ENCODE data around the gene EIPR1.

EIPR1 gene

DNA sequence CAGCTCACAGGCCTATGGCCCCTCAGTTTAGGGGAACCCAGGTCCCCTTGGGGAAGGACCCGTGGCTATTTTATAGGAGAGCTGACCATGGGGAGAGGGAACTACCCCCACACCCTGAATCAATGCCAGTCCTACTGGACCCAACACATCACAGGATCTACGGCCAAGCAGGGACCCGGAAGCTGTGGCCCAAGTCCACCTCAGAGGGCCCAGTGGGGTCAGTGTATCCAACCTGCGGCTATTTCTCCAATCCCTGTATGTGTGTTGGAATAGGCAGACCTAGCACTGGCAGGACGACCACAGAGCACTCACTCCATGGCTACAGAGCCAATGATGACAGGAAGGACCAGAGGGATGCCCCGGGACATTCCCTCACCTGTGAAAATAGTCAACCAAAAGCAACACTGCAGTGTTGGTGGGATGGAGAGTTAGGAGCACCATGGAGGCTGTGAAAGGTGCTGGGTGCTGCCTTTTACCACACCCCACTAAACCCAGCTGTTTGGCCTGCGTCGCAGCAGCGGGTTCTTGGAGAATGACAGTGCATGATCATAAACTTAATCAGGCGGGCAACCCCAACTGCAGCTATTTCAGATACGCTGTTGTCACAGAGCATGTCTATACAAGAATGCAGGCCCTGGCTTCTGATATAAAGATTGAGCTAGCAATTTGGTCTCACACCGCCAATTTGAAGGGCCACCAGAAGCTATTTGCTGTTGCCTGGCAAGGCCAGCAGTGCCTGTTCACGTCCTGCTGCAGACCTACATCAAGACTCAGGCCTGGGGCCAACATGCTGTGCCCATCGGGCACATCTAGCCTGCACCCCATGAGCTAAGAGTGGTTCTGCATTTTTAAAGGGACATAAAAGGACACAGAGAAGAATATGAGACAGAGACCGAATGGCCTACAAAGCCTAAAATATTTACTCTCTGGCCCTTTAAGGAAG lies 110.4 kb downstream of the EIPR1 start:
- Histone ChIP-seq H3K9me3 (no peaks in the 10 kb centered on the region), H3K4me1 (no peaks in the 10 kb centered on the region; the same call in 1 of the 2 replicates), H3K36me3 (no peaks in the 10 kb centered on the region; the same call in 1 of the 2 replicates), H3K27me3 (no peaks in the 10 kb centered on the region), H3K4me3 (ENCODE audit: low read depth, low read length) (no peak overlapping the region)
- no peak for DNase-seq
- TF ChIP-seq, protein P1, sequence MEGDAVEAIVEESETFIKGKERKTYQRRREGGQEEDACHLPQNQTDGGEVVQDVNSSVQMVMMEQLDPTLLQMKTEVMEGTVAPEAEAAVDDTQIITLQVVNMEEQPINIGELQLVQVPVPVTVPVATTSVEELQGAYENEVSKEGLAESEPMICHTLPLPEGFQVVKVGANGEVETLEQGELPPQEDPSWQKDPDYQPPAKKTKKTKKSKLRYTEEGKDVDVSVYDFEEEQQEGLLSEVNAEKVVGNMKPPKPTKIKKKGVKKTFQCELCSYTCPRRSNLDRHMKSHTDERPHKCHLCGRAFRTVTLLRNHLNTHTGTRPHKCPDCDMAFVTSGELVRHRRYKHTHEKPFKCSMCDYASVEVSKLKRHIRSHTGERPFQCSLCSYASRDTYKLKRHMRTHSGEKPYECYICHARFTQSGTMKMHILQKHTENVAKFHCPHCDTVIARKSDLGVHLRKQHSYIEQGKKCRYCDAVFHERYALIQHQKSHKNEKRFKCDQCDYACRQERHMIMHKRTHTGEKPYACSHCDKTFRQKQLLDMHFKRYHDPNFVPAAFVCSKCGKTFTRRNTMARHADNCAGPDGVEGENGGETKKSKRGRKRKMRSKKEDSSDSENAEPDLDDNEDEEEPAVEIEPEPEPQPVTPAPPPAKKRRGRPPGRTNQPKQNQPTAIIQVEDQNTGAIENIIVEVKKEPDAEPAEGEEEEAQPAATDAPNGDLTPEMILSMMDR (IDR thresholded peaks at IDR 0.05; ENCODE audit: low read depth, low read length) = no peak

DNA sequence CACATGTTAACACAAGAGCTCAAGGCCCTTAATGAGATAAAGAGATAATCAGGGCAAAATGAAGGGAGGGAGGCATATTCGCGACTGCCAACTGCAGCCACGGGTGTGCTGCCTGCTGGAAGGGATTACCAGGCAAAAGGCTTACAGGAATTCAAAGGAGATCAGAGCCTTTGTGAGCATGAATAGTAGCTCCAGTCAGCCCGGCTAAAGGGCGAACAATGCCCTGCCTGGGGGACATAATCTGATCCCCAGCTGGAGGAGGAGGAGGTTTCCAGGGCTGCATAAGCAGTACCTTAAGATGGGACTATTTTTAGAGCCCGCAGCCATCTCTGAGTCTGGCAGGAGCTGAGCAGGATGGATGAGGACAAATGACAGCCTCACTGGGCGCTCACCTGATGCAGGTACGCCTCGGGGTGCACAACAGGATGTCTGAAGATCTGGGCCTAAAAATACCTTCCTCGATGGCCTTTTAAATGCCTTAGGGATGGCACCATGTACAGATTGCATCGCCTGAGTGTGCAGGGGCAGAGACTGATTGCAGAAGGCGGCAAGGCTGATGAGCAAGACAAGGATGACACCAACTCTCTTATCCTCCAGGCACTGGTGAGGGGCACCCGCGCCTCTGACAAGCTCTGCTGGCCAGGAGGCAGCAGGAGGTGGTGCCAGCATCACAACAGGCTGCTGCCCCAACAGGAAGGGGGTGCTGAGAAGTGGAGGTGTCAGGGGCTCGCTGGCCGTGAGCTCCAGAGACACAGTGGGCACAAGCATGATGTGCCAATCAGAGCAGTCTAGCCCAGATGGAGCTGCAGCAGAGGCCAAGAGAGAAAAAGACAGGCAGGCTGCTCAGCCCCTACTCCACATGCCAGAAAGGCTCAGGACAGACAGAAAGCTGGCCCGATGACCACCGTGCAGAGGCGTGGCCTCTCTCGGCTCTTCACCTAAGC lies 111.4 kb downstream of the EIPR1 start:
- Histone ChIP-seq H3K4me1 (no peaks in the 10 kb centered on the region; the same call in 1 of the 2 replicates), H3K4me3 (ENCODE audit: low read depth, low read length) (no peak overlapping the region), H3K27me3 (no peaks in the 10 kb centered on the region), H3K36me3 (no peaks in the 10 kb centered on the region; the same call in 1 of the 2 replicates), H3K9me3 (no peaks in the 10 kb centered on the region)
- TF ChIP-seq, protein P1 (IDR thresholded peaks at IDR 0.05; ENCODE audit: low read depth, low read length) = no peak
- DNase-seq = no peak

DNA sequence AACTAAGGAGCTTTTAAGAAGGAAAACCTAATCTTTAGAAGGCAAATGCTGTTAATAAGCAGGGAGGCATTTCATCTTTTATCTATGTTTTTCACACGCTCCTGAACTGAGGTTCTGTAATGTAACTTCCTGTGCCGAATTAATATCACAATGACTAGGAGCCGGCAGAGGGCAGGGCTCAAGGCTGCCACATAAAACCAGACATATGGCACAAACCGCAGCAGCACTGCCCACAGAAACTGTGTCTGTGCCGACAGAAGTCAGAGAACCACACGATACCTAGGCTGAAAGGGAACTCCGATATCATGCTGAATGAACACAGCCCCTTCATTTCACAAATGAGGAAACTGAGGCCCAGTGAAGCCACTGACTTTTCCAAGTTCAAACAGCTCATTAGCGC lies 112.1 kb downstream of the EIPR1 start:
- TF ChIP-seq, protein P1 (IDR thresholded peaks at IDR 0.05; ENCODE audit: low read depth, low read length) = no peak
- Histone ChIP-seq H3K36me3 (no peaks in the 10 kb centered on the region; the same call in 1 of the 2 replicates), H3K9me3 (no peaks in the 10 kb centered on the region), H3K27me3 (no peaks in the 10 kb centered on the region), H3K4me3 (ENCODE audit: low read depth, low read length) (no peak overlapping the region), H3K4me1 (no peaks in the 10 kb centered on the region; the same call in 1 of the 2 replicates)
- DNase-seq = no peak

DNA sequence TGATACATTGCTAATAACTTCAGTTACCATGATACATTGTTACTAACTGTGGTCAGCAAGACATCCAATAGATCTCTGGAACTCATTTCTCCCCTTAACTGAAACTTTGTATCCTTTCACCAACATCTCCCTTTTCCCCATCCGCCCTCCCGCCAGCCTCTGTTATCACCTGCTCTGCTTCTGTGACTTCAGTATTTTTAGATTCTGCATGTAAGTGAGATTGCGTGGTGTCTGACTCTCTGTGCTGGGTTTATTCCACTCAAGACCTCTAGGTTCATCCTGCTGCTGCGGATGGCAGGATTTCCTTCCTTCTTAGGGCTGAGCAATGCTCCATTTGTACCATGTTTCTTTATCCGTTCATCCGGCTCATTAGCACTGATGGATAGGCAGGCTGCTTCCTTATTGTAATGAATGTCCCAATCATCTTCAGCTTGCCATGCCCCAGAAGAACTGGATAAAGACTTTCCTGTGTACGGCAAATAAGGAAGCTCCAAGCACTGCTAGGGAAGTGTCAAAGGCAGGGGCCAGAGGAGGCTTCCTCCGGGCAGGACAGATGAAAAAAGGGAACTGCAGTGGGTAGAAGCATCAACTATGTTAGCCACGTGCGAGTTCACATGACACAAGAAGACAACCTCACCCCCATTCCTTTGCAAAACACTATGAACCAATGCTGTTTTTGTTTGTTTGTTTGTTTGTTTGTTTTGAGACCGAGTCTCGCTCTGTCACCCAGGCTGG lies 113.4 kb downstream of the EIPR1 start:
- Histone ChIP-seq H3K4me3 (ENCODE audit: low read depth, low read length) (no peak overlapping the region), H3K4me1 (no peaks in the 10 kb centered on the region; the same call in 1 of the 2 replicates), H3K27me3 (no peaks in the 10 kb centered on the region), H3K9me3 (no peaks in the 10 kb centered on the region), H3K36me3 (no peaks in the 10 kb centered on the region; the same call in 1 of the 2 replicates)
- TF ChIP-seq, protein P1 (IDR thresholded peaks at IDR 0.05; ENCODE audit: low read depth, low read length) = no peak
- DNase-seq = no peak

DNA sequence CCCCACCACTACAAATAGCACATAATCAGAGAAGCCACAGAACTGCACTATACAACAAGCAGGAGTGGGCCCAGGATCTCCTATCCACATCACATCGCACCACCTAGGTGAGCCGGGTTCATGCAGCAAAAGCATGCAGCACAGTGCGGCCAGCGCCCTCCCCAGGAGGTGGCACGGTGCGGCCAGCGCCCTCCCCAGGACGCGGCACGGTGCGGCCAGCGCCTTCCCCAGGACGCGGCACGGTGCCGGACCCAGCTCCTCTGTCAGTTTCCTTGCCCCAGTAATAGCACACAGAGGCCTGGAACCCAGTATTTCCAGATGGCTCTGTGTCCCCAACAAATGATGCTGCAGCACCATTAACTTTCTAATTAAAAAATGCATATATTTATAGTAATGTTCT lies 114.1 kb downstream of the EIPR1 start:
- no peaks in the 10 kb centered on the region; the same call in 1 of the 2 replicates for H3K36me3 ChIP-seq
- DNase-seq = no peak
- no peaks in the 10 kb centered on the region; the same call in 1 of the 2 replicates for H3K4me1 ChIP-seq
- H3K9me3 ChIP-seq = no peaks in the 10 kb centered on the region
- H3K27me3 ChIP-seq = no peaks in the 10 kb centered on the region
- TF ChIP-seq, protein P1 (IDR thresholded peaks at IDR 0.05; ENCODE audit: low read depth, low read length) = no peak
- no peak overlapping the region for H3K4me3 ChIP-seq (ENCODE audit: low read depth, low read length)
